Measurements from ENCODE around the gene DDX20.

DNA sequence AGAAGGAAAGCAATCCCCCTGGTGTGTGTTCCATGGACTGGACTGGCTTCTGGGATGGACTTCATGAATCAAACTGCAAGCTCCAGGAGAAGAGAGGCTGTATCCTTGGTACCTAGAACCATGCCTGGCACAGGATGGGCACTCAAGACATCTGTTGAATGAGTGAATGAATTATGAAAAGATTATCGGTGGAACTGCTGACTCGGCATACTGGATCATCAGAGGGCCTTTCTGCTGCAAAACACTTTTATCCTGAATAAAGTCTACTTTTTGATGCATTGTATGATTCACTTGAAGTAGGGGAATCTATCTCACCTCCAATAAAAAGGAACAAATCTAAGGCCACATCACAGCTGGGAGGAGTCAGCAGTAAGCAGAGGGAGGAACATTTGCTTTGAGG, 42.9 kb downstream of the DDX20 start:
- TF ChIP-seq, protein P1, sequence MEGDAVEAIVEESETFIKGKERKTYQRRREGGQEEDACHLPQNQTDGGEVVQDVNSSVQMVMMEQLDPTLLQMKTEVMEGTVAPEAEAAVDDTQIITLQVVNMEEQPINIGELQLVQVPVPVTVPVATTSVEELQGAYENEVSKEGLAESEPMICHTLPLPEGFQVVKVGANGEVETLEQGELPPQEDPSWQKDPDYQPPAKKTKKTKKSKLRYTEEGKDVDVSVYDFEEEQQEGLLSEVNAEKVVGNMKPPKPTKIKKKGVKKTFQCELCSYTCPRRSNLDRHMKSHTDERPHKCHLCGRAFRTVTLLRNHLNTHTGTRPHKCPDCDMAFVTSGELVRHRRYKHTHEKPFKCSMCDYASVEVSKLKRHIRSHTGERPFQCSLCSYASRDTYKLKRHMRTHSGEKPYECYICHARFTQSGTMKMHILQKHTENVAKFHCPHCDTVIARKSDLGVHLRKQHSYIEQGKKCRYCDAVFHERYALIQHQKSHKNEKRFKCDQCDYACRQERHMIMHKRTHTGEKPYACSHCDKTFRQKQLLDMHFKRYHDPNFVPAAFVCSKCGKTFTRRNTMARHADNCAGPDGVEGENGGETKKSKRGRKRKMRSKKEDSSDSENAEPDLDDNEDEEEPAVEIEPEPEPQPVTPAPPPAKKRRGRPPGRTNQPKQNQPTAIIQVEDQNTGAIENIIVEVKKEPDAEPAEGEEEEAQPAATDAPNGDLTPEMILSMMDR (IDR thresholded peaks at IDR 0.05), result no peak
- no peak for TF ChIP-seq POLR2AphosphoS5 (IDR thresholded peaks at IDR 0.05)
